Activated CD4-positive, alpha-beta T cell treated with anti-CD3 and anti-CD28 coated beads, Interleukin-2, amount 50 U/mL, for 48 hours (primary cell): ENCODE data around the gene MUS81.
"Not testable (repeated sequence)": the region's sequence is repeated elsewhere in the genome, so short reads cannot be mapped to it uniquely, and the experiment has no call there.

Experiments
- DNase-seq, 2 experiments: peaks; one replicate each; pipeline ENCODE4 v3.0.0-alpha.2; 2020

The MUS81 gene

GRCh38 chr11:65860278-65861164 lies at the start of gene MUS81:
Gene MUS81, plus strand, starts transcription at chr11:65860433. Its CDS starts 321 bp downstream, at chr11:65860754.
- peak; percentile 96 to 97 for DNase-seq

- no peak for DNase-seq
Measured at GRCh38 chr11:65811764-65812475, 48.3 kb upstream of the MUS81 start.

- DNase-seq = no peak
Measured at GRCh38 chr11:65814131-65814985, 45.9 kb upstream of the MUS81 start.

GRCh38 chr11:65814986-65815565 lies 45.2 kb upstream of the MUS81 start:
- no peak for DNase-seq

- no peak for DNase-seq
Measured at GRCh38 chr11:65816696-65817095, 43.5 kb upstream of the MUS81 start.

- peak in 1 of 2 experiments; percentile 11 for DNase-seq
Measured at GRCh38 chr11:65817312-65817834, 42.9 kb upstream of the MUS81 start.

- peak; percentile 98 for DNase-seq
Measured at GRCh38 chr11:65817835-65818680, 42.2 kb upstream of the MUS81 start.

- no peak for DNase-seq
Measured at GRCh38 chr11:65821107-65821506, 39.1 kb upstream of the MUS81 start.

- no peak for DNase-seq
Measured at GRCh38 chr11:65822776-65823528, 37.3 kb upstream of the MUS81 start.

GRCh38 chr11:65826984-65827735 lies 33.1 kb upstream of the MUS81 start:
- no peak for DNase-seq

- DNase-seq = no peak
Measured at GRCh38 chr11:65829459-65829858, 30.8 kb upstream of the MUS81 start.

- not testable (repeated sequence) for DNase-seq
Measured at GRCh38 chr11:65832231-65832630, 28.0 kb upstream of the MUS81 start.

GRCh38 chr11:65833297-65834030 lies 26.8 kb upstream of the MUS81 start, which contains the start of gene SNX32:
Gene SNX32, plus strand, starts transcription at chr11:65833963. Its CDS starts 103 bp downstream, at chr11:65834066.
- DNase-seq = peak; percentile 96 to 98

GRCh38 chr11:65834202-65834601 lies 26.0 kb upstream of the MUS81 start:
- no peak for DNase-seq

GRCh38 chr11:65842144-65842543 lies 18.1 kb upstream of the MUS81 start:
- DNase-seq = no peak

- no peak for DNase-seq
Measured at GRCh38 chr11:65843811-65844210, 16.4 kb upstream of the MUS81 start.

GRCh38 chr11:65844231-65844872 lies 15.9 kb upstream of the MUS81 start:
- no peak for DNase-seq

GRCh38 chr11:65847746-65848145 lies 12.5 kb upstream of the MUS81 start:
- no peak for DNase-seq
